Endothelial cell of umbilical vein (primary cell): ENCODE results near the gene DIP2C. TPM values are rescaled to one million over a fixed set of nuclear protein-coding genes. Genes with fewer than 3 reads are reported as not detected.

Source experiments
- BruUV-seq: library from RNA; stranded (reverse); fragments of 400-500 nt; replicated peaks from 2 replicates; lab custom pipeline; 2021; lab: Mats Ljungman, UMichigan
- CTCF ChIA-PET: fragments of 300-600, 350-600 bp; sonication (Branson Sonifier 250); formaldehyde crosslinking; loops from one replicate; lab custom pipeline; 2021; ENCODE audit warnings: antibody characterized with exemption, inconsistent platforms; lab: Charles Lee
- POLR2A ChIA-PET: fragments of 300-600, 350-600 bp; sonication (Branson Sonifier 250); formaldehyde crosslinking; loops from one replicate; lab custom pipeline; 2021; ENCODE audit warnings: antibody characterized with exemption, inconsistent platforms; lab: Charles Lee
- DNase-seq: peaks from one replicate; pipeline ENCODE4 v3.0.0-alpha.2; 2011; ENCODE audit warnings: low read depth, low spot score
- FAIRE-seq: peaks from 2 replicates; lab custom pipeline; 2011; peaks lifted over from hg19 to GRCh38; lab: Jason Lieb, UNC
- H2AFZ ChIP-seq: 2 replicates; pipeline ENCODE4 v1.6.0; 2012; ENCODE audit warnings: low read depth, low read length, control low read depth, inconsistent platforms
- H3K27ac ChIP-seq: 2 replicates; pipeline ENCODE4 v1.5.1; 2011; ENCODE audit warnings: low read depth, mild to moderate bottlenecking, control low read depth, low read length, moderate library complexity; ENCODE audit not compliant: insufficient read depth
- H3K27me3 ChIP-seq, 2 experiments: 2 replicates each; pipeline versions ENCODE4 v1.6.0 to v1.6.1; 2011; ENCODE audit warnings: low read length in 2 of 2, mixed read lengths in 1 of 2; ENCODE audit not compliant: control insufficient read depth in 2 of 2, insufficient read depth in 2 of 2
- H3K36me3 ChIP-seq, 2 experiments: 2 replicates in 1 of 2; 3 replicates in 1 of 2; pipeline ENCODE4 v1.5.1; 2011; ENCODE audit warnings: low read length in 2 of 2, mild to moderate bottlenecking in 1 of 2, moderate library complexity in 1 of 2; ENCODE audit not compliant: control insufficient read depth in 2 of 2, insufficient read depth in 2 of 2; ENCODE audit errors: extremely low read depth in 1 of 2
- H3K4me1 ChIP-seq: 3 replicates; pipeline ENCODE4 v1.5.1; 2011; ENCODE audit warnings: mild to moderate bottlenecking, low read length; ENCODE audit not compliant: control insufficient read depth, insufficient read depth; ENCODE audit errors: extremely low read depth
- H3K4me2 ChIP-seq: 2 replicates; pipeline ENCODE4 v1.6.1; 2011; ENCODE audit warnings: low read length, control low read depth, mixed read lengths; ENCODE audit not compliant: insufficient read depth
- H3K4me3 ChIP-seq, 3 experiments: fragments of 200-600 bp in 1 of 3; sonication (generic), shearing (Covaris generic) in 1 of 3; replicated peaks in 1 of 3; 2 replicates each; pipeline ENCODE4 v1.5.1; 2011 to 2016; ENCODE audit warnings: control low read depth in 3 of 3, low read length in 3 of 3, mild to moderate bottlenecking in 2 of 3, inconsistent platforms in 1 of 3, low read depth in 1 of 3, moderate library complexity in 1 of 3; ENCODE audit not compliant: insufficient read depth in 1 of 3
- H3K79me2 ChIP-seq: 2 replicates; pipeline ENCODE4 v1.6.0; 2012; ENCODE audit warnings: low read length, inconsistent platforms; ENCODE audit not compliant: control insufficient read depth, insufficient read depth
- H3K9ac ChIP-seq: replicated peaks from 2 replicates; pipeline ENCODE3; 2011; ENCODE audit warnings: low read length, control low read depth; ENCODE audit not compliant: insufficient read depth; ENCODE audit errors: extremely low read depth
- H3K9me1 ChIP-seq: replicated peaks from 3 replicates; pipeline ENCODE4 v1.6.0; 2011; ENCODE audit warnings: mild to moderate bottlenecking, low read length; ENCODE audit not compliant: control insufficient read depth, insufficient read depth; ENCODE audit errors: extremely low read depth
- H3K9me3 ChIP-seq: replicated peaks from 2 replicates; pipeline ENCODE4 v1.5.1; 2012; ENCODE audit warnings: low read length, inconsistent platforms; ENCODE audit not compliant: control insufficient read depth, insufficient read depth
- H4K20me1 ChIP-seq: replicated peaks from 2 replicates; pipeline ENCODE3; 2011; ENCODE audit warnings: mild to moderate bottlenecking, low read length; ENCODE audit not compliant: control insufficient read depth, insufficient read depth; ENCODE audit errors: extremely low read depth
- EZH2 ChIP-seq: IDR thresholded peaks from 2 replicates; pipeline ENCODE4 v1.6.1; 2012; ENCODE audit warnings: borderline replicate concordance, low read depth, mild to moderate bottlenecking, moderate library complexity, low read length, inconsistent platforms; ENCODE audit not compliant: severe bottlenecking
- FOS ChIP-seq: IDR thresholded peaks from 2 replicates; pipeline ENCODE4 v1.6.1; 2011; ENCODE audit warnings: mild to moderate bottlenecking, low read length, moderate library complexity, borderline replicate concordance; ENCODE audit not compliant: insufficient read depth
- GATA2 ChIP-seq: IDR thresholded peaks from 2 replicates; pipeline ENCODE4 v1.7.0; 2011; ENCODE audit warnings: low read depth, mild to moderate bottlenecking, moderate library complexity, mixed read lengths, low read length; ENCODE audit not compliant: insufficient read length, insufficient read depth
- JUN ChIP-seq: IDR thresholded peaks from 2 replicates; pipeline ENCODE4 v1.6.1; 2011; ENCODE audit warnings: borderline replicate concordance, low read depth; ENCODE audit not compliant: insufficient read length, insufficient read depth
- MYC ChIP-seq: IDR thresholded peaks from one replicate; pipeline ENCODE4 v1.6.1; 2011; ENCODE audit warnings: mild to moderate bottlenecking, low read depth, low read length
- POLR2A ChIP-seq: IDR thresholded peaks from 2 replicates; pipeline ENCODE4 v1.6.1; 2012; ENCODE audit warnings: low read depth, mild to moderate bottlenecking, control low read depth, low read length
- POLR2AphosphoS5 ChIP-seq: IDR thresholded peaks from 2 replicates; pipeline ENCODE4 v1.6.1; 2012; ENCODE audit warnings: low read depth, mild to moderate bottlenecking, control low read depth, low read length, moderate library complexity; ENCODE audit not compliant: insufficient read depth
- dilution Hi-C: fragments of 300-500 bp; cut with MboI; formaldehyde crosslinking; loops from one replicate; pipeline ENCODE4 v1.15.0; 2019; ENCODE audit warnings: low sequenced_read_pairs; ENCODE audit not compliant: extremely low pct_ligation_motif_present
- intact Hi-C: fragments of 100-400 bp; cut with micrococcal nuclease; formaldehyde crosslinking; loops from one replicate; pipeline ENCODE4 v1.10.0; 2022
- polyA plus RNA-seq, 4 experiments: library from polyadenylated mRNA; depleted of rRNA in 3 of 4; stranded (reverse) in 3 of 4; unstranded in 1 of 4; fragments of >200 nt; gene quantifications; 2 replicates each; pipeline versions ENCODE4 v1.2.1 to v1.2.3, GENCODE V29; 2011 to 2012; ENCODE audit warnings: missing spikeins in 1 of 4
- total RNA-seq: library from RNA; stranded (reverse); gene quantifications from 2 replicates; pipeline ENCODE4 v1.2.3, GENCODE V29; 2021
- TF ChIP-seq, protein P1 (sequence below), 2 donors: IDR thresholded peaks; 1 replicate in 1 of 2; 2 replicates in 1 of 2; pipeline ENCODE4 v1.5.1; 2011; ENCODE audit warnings: low read length in 2 of 2, mild to moderate bottlenecking in 2 of 2, moderate library complexity in 2 of 2, control low read depth in 1 of 2, inconsistent platforms in 1 of 2, low read depth in 1 of 2; ENCODE audit not compliant: insufficient read depth in 1 of 2; ENCODE audit errors: extremely low read depth in 1 of 2
- TF ChIP-seq, protein P2 (sequence below): IDR thresholded peaks from 2 replicates; pipeline ENCODE4 v1.6.1; 2011; ENCODE audit not compliant: insufficient read depth, insufficient read length

The DIP2C gene
- total and polyA plus RNA-seq, 2 donors (not counting 3 experiments of a cell fraction or from before 2014, with no cell fraction given) = 3.6 to 10.7 TPM

DNA sequence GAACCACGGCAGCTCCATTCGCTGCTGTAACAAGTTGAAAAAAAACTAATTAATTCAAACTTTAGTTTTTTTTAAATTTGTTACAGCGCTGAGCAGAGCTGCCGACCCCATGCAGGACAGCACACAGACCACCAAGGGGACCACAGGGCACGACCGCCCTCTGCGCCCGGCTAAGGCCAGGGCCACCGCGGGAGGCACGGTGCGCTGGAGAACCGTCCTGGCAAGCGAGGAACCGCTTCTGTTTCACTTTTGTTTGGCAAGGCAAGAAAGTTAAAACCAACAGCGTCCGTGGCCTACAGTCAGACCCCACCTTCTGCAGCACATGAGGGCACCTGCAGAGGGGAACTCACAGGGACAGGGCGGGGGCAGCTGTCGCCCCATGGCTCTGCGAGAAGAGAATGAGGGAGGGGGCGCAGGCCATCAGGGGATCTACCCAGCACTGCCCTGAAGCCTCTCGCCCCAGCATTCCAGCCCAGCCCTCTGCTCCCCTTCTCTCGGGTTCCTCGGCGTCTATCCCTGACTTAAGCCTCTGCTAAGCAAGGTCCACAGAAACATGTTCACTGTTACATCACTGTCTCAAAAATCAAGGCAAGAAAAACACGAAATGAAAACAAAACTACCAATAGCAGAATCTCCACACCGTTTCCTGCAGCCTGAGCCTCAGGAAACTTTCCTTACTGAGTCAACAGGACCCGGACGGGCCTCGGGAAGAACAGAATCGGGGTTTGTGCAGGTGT lies 204.4 kb downstream of the DIP2C start:
- no peaks in the 10 kb centered on the region for H3K9me3 ChIP-seq
- CTCF ChIA-PET = interaction anchor here (1.0 to 1.2 kb wide), 2 partner anchors 26 to 30 kb away, joined by 3 read pairs; no protein-coding TSS in a partner anchor
- H3K4me3 ChIP-seq = peak overlapping the region in 2 of 3 experiments; percentile 20 to 29
- BruUV-seq = no TSS peak
- peaks cover 8% of the 10 kb centered on the region for H3K4me1 ChIP-seq
- dilution Hi-C loops (no loop called here), intact Hi-C loops (no loop called here)
- H3K4me2 ChIP-seq = peak overlapping the region; percentile 43
- TF ChIP-seq EZH2 (no peak), GATA2 (no peak), JUN (no peak), FOS (no peak), POLR2A (no peak), POLR2AphosphoS5 (no peak), MYC (no peak)
- TF ChIP-seq, protein P1, sequence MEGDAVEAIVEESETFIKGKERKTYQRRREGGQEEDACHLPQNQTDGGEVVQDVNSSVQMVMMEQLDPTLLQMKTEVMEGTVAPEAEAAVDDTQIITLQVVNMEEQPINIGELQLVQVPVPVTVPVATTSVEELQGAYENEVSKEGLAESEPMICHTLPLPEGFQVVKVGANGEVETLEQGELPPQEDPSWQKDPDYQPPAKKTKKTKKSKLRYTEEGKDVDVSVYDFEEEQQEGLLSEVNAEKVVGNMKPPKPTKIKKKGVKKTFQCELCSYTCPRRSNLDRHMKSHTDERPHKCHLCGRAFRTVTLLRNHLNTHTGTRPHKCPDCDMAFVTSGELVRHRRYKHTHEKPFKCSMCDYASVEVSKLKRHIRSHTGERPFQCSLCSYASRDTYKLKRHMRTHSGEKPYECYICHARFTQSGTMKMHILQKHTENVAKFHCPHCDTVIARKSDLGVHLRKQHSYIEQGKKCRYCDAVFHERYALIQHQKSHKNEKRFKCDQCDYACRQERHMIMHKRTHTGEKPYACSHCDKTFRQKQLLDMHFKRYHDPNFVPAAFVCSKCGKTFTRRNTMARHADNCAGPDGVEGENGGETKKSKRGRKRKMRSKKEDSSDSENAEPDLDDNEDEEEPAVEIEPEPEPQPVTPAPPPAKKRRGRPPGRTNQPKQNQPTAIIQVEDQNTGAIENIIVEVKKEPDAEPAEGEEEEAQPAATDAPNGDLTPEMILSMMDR (IDR thresholded peaks at IDR 0.05; ENCODE audit: extremely low read depth in 1 of 2, insufficient read depth in 1 of 2, low read depth in 1 of 2, low read length in 2 of 2) = no peak
- TF ChIP-seq, protein P2, sequence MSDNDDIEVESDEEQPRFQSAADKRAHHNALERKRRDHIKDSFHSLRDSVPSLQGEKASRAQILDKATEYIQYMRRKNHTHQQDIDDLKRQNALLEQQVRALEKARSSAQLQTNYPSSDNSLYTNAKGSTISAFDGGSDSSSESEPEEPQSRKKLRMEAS = no peak
- H3K27me3 ChIP-seq = no peaks in the 10 kb centered on the region
- POLR2A ChIA-PET = no interaction called here
- no peaks in the 10 kb centered on the region for H3K36me3 ChIP-seq
- peak overlapping the region; percentile 36 for H3K9ac ChIP-seq
- H4K20me1 ChIP-seq = no peaks in the 10 kb centered on the region
- FAIRE-seq = peak; percentile 80
- peak; percentile 76 for DNase-seq
- peak overlapping the region; percentile 58 for H2AFZ ChIP-seq
- H3K9me1 ChIP-seq = no peaks in the 10 kb centered on the region
- no peak overlapping the region for H3K27ac ChIP-seq
- no peaks in the 10 kb centered on the region for H3K79me2 ChIP-seq
